GM18868 (cell line): ENCODE results near the gene TSPAN12.

Source experiments
- ATAC-seq: cut with Tn5 transposase; IDR thresholded peaks from one replicate; pipeline ENCODE4 v1.9.1; 2021; ENCODE audit warnings: mild to moderate bottlenecking, moderate library complexity; ENCODE audit not compliant: unreplicated experiment

The TSPAN12 gene

GRCh38 chr7:120760851-120761250, 97.1 kb downstream of the TSPAN12 start:
- no peak for ATAC-seq

DNA sequence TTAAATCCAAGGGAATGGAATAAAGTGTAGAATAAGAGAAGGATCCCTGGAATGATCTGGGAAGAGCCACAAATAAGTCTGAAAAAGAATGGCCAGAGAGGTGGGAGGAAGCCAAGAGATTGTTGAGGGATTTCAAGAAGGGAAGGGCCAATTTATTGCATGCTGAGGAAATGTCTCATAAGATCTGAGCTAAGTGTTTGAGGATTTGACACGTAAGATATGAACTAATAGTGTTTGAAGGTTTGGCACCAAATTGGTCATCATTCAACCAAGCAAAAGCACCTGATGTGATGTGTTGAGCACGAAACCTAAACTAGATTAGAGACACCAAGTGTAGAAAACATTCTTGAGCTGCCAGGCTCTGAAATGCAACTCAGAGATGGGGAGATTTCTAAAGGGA, 97.9 kb downstream of the TSPAN12 start:
- ATAC-seq: peak; percentile 97

DNA sequence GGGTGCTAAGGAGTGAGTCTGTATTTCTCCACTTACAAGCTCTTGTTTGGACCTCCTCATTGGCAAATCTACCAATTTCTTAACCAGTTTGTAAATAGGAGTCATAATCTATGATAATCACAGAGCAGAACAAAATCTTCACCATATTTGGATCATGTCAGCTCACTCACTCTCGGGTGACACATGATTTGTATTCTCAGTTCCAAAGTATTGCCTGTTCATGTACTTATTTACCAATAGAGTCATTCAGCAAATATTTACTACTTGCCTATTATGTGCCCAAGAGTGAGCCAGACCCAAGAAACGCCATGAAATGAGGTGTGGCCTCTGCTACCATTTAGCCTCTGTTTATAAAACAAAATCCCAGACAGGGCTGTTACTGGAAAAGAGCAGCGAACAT, 114.8 kb downstream of the TSPAN12 start:
- ATAC-seq: peak; percentile 27

GRCh38 chr7:120742372-120742771, 115.6 kb downstream of the TSPAN12 start:
- no peak for ATAC-seq

- ATAC-seq: no peak
These were observed 116.4 kb downstream of the TSPAN12 start for GRCh38 chr7:120741371-120742042.

GRCh38 chr7:120740348-120740747, 117.6 kb downstream of the TSPAN12 start:
- no peak for ATAC-seq

DNA sequence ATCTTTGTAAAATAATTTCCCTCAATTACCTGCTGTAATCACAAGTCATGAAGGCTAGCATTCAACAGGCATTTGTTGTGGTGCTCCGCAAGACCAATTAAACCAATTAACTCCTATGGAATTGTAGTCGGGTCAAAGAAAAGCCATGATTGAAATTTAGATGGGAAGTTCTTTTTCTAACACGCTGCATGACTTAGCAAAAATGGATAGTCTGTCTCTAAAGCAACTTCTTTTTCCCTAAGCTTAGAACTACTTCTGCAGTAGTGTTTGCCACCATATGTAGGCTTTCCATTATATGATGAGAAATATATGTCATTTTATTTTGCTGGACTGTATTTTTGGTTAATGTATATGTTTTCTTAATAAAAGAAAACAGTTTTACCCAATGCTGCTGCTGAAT, 119.1 kb downstream of the TSPAN12 start:
- ATAC-seq: no peak
